Endodermal cell (in vitro differentiated cells): ENCODE measurements around the gene DKC1. TPM values are rescaled to one million over a fixed set of nuclear protein-coding genes. Genes with fewer than 3 reads are reported as not detected.

Experiments used
- DNase-seq: peaks from one replicate; pipeline ENCODE4 v3.0.0-alpha.2; 2017
- H3K27ac ChIP-seq: 2 replicates; pipeline ENCODE4 v1.5.1; 2013; ENCODE audit warnings: mild to moderate bottlenecking, low read depth, low read length, moderate library complexity
- H3K27me3 ChIP-seq: 2 replicates; pipeline ENCODE4 v1.6.1; 2013; ENCODE audit warnings: mild to moderate bottlenecking, low read length, moderate library complexity; ENCODE audit not compliant: insufficient read depth, control insufficient read depth, poor library complexity, severe bottlenecking
- H3K36me3 ChIP-seq: 2 replicates; pipeline ENCODE4 v1.7.0; 2013; ENCODE audit warnings: mild to moderate bottlenecking, low read length, moderate library complexity; ENCODE audit not compliant: control insufficient read depth, insufficient read depth
- H3K4me1 ChIP-seq: one replicate; pipeline ENCODE4 v1.7.0; 2013; ENCODE audit warnings: low read length; ENCODE audit not compliant: control insufficient read depth, insufficient read depth
- H3K4me3 ChIP-seq: 2 replicates; pipeline ENCODE4 v1.5.1; 2013; ENCODE audit warnings: mild to moderate bottlenecking, low read length, moderate library complexity
- H3K9ac ChIP-seq: 2 replicates; pipeline ENCODE4 v1.6.1; 2013; ENCODE audit warnings: mild to moderate bottlenecking, low read length, moderate library complexity; ENCODE audit not compliant: poor library complexity, severe bottlenecking; ENCODE audit errors: extremely low read depth
- H3K9me3 ChIP-seq: 2 replicates; pipeline ENCODE4 v1.6.1; 2013; ENCODE audit warnings: mild to moderate bottlenecking, low read length, moderate library complexity; ENCODE audit not compliant: control insufficient read depth
- H3K27ac Mint-ChIP-seq: 2 replicates; pipeline ENCODE4 v1.8.0; 2020; ENCODE audit warnings: mixed read lengths
- H3K27me3 Mint-ChIP-seq: 2 replicates; pipeline ENCODE4 v1.8.0; 2021; ENCODE audit warnings: mild to moderate bottlenecking, mixed read lengths; ENCODE audit not compliant: insufficient read depth
- H3K36me3 Mint-ChIP-seq: 2 replicates; pipeline ENCODE4 v1.8.0; 2020; ENCODE audit warnings: low read depth, mixed read lengths
- H3K4me1 Mint-ChIP-seq: 2 replicates; pipeline ENCODE4 v1.8.0; 2020; ENCODE audit warnings: mixed read lengths
- H3K4me3 Mint-ChIP-seq: 2 replicates; pipeline ENCODE4 v1.8.0; 2020; ENCODE audit warnings: mild to moderate bottlenecking, moderate library complexity, mixed read lengths
- H3K9me3 Mint-ChIP-seq: 2 replicates; pipeline ENCODE4 v1.8.0; 2020; ENCODE audit warnings: mild to moderate bottlenecking, mixed read lengths
- WGBS, 2 experiments: methylation state at CpG; one replicate each; pipeline versions ENCODE4 v1.1.5 to v1.1.7; 2013; ENCODE audit warnings: missing lambda C conversion rate in 2 of 2, mixed read lengths in 1 of 2; ENCODE audit not compliant: insufficient coverage in 1 of 2, insufficient read length in 1 of 2; 5-methylcytosine and 5-hydroxymethylcytosine counted together
- long read RNA-seq, 4 experiments: library from polyadenylated mRNA in 2 of 4; library from RNA in 1 of 4; library from capped mRNA in 1 of 4; stranded (forward) in 3 of 4; unstranded in 1 of 4; transcript quantifications; one replicate each; pipeline ENCODE4 v2.0.0, GENCODE V29; 2020 to 2021; ENCODE audit warnings: inconsistent platforms in 1 of 4
- polyA plus RNA-seq, 2 experiments: library from polyadenylated mRNA; stranded (reverse); fragments of 50-300 nt; gene quantifications; one replicate each; pipeline ENCODE4 v1.2.3, GENCODE V29; 2013
- total RNA-seq, 2 donors: library from RNA; stranded (reverse); fragmentation: NEBNext Ultra II Directional in 1 of 2; extraction: Animal tissue kit (Norgen Biotek cat#: 25700) in 1 of 2; gene quantifications; 2 replicates in 1 of 2; 3 replicates in 1 of 2; pipeline ENCODE4 v1.2.1, GENCODE V29; 2021
- TF ChIP-seq, protein P1 (sequence below): fragments of 200-600 bp; sonication (generic); conservative IDR thresholded peaks from 2 replicates; pipeline ENCODE4 v1.5.0; 2021; ENCODE audit warnings: antibody characterized with exemption, mild to moderate bottlenecking

DKC1 gene
- total RNA-seq: 10 to 100 TPM; 66.5 to 70.8 TPM
- 66.7 TPM for polyA plus RNA-seq (2013, experiment 1 of 2)
- polyA plus RNA-seq (2013, experiment 2 of 2): 62.1 TPM
- long read RNA-seq, experiment 1, transcript DKC1-201 (15 exons, 2,577 nt): major isoform, 8 of 39 reads
- long read RNA-seq, experiment 1, transcript DKC1-212 (3 exons, 406 nt): major isoform, 8 of 39 reads
- long read RNA-seq, experiment 1, partial matches to known transcripts: 17 of 39 reads
- long read RNA-seq, experiment 1, other reads (novel, unspliced or antisense): 6 of 39 reads
- long read RNA-seq, experiment 2, transcript DKC1-201 (15 exons, 2,577 nt): major isoform, 134 of 158 reads
- long read RNA-seq, experiment 2, partial matches to known transcripts: 13 of 158 reads
- long read RNA-seq, experiment 2, other reads (novel, unspliced or antisense): 11 of 158 reads
- long read RNA-seq, experiment 3, transcript DKC1-201 (15 exons, 2,577 nt): major isoform, 135 of 335 reads
- long read RNA-seq, experiment 3, partial matches to known transcripts: 185 of 335 reads
- long read RNA-seq, experiment 3, other reads (novel, unspliced or antisense): 15 of 335 reads
- long read RNA-seq, experiment 4, transcript DKC1-201 (15 exons, 2,577 nt): major isoform, 72 of 133 reads
- long read RNA-seq, experiment 4, partial matches to known transcripts: 47 of 133 reads
- long read RNA-seq, experiment 4, other reads (novel, unspliced or antisense): 13 of 133 reads

DNA sequence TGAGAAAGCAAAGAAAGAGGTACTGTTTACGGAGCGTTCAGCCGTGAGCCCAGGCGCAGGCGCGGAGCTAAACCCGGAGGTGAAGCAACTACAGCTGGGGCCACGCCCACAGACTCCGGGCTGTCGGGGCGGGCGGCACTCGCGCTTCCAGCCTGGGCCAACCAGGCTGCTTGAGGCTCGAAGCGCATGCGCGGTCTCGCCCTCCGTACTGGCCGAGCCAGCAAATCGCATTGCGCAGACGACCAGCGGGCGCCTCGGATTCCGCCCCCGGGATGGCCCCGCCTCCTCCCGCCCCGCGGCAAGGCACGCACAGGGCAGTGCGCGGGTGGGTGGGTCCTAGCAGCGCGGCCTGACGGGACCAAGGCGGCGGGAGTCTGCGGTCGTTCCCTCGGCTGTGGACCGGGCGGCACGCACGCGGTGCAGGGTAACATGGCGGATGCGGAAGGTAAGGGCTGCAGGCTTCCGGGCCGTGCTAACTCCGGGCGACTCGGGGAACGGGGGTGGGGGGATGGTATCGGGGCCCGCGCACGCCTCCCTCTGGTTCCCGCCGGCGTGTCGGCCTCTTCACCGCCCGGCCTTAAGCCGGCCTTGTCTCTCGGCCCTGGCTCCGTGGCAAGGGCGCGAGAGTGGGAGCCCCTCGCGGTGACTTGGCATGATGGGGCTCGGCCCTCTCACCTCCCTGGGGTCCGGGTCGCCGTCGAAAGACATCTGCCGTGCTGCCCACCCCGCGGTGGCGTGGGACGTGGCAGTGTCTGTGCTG is at the start of gene DKC1:
Gene DKC1 (plus strand): TSS at position 328 of the 760 bp plus-strand sequence. CDS start 102 bp downstream, at position 430.
- H3K27me3 Mint-ChIP-seq: no peaks in the 10 kb centered on the region
- TF ChIP-seq, protein P1, sequence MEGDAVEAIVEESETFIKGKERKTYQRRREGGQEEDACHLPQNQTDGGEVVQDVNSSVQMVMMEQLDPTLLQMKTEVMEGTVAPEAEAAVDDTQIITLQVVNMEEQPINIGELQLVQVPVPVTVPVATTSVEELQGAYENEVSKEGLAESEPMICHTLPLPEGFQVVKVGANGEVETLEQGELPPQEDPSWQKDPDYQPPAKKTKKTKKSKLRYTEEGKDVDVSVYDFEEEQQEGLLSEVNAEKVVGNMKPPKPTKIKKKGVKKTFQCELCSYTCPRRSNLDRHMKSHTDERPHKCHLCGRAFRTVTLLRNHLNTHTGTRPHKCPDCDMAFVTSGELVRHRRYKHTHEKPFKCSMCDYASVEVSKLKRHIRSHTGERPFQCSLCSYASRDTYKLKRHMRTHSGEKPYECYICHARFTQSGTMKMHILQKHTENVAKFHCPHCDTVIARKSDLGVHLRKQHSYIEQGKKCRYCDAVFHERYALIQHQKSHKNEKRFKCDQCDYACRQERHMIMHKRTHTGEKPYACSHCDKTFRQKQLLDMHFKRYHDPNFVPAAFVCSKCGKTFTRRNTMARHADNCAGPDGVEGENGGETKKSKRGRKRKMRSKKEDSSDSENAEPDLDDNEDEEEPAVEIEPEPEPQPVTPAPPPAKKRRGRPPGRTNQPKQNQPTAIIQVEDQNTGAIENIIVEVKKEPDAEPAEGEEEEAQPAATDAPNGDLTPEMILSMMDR: peak; percentile 32
- H3K27ac Mint-ChIP-seq: peak within 1 kb of the TSS; percentile 86
- Histone ChIP-seq H3K36me3 (peaks cover 28% of the 10 kb centered on the region), H3K9me3 (no peaks in the 10 kb centered on the region), H3K4me1 (no peaks in the 10 kb centered on the region), H3K4me3 (peak within 1 kb of the TSS; percentile 92), H3K27ac (peak within 1 kb of the TSS; percentile 72), H3K9ac (peak within 1 kb of the TSS; percentile 52), H3K27me3 (no peaks in the 10 kb centered on the region)
- peak within 1 kb of the TSS; percentile 79 for H3K4me3 Mint-ChIP-seq
- peaks cover 52% of the 10 kb centered on the region for H3K9me3 Mint-ChIP-seq
- peak; percentile 96 for DNase-seq
- H3K36me3 Mint-ChIP-seq: peaks cover 27% of the 10 kb centered on the region
- peaks cover 9% of the 10 kb centered on the region for H3K4me1 Mint-ChIP-seq
- 0% methylated on average over 84 of the region's 84 CpGs; no CpG with 5 or more reads in 1 of the 2 experiments for WGBS, 2 experiments

DNA sequence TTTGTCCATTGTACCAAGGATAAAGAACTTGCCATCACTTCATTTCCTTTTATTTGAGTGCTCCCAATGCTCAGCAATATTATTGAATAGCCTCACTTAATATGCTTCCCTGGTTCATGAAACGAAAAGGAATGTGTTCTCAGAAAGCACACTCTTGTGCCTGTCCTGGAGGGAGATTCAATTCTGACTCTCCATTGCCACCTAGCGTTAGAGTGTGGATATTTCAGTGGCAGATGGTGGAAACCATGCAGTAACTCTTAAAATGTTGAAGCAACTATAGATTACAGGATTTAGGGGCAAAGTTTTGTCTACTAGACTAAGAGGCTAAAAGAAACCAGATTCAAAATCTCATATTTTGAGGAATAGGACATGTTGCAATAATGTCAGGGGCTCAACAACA is 47.7 kb upstream of the DKC1 start:
- no peaks in the 10 kb centered on the region for H3K4me1 Mint-ChIP-seq
- no peaks in the 10 kb centered on the region for H3K36me3 Mint-ChIP-seq
- H3K27me3 ChIP-seq: no peaks in the 10 kb centered on the region
- no peak overlapping the region for H3K9ac ChIP-seq
- H3K27ac Mint-ChIP-seq: no peak overlapping the region
- H3K27ac ChIP-seq: no peak overlapping the region
- 14 to 60% methylated on average over 1 to 2 of the region's 2 CpGs for WGBS, 2 experiments
- no peaks in the 10 kb centered on the region for H3K4me1 ChIP-seq
- H3K4me3 ChIP-seq: no peak overlapping the region
- H3K9me3 ChIP-seq: no peaks in the 10 kb centered on the region
- H3K4me3 Mint-ChIP-seq: no peak overlapping the region
- no peaks in the 10 kb centered on the region for H3K36me3 ChIP-seq
- TF ChIP-seq, protein P1: peak; percentile 79
- no peaks in the 10 kb centered on the region for H3K27me3 Mint-ChIP-seq
- DNase-seq: peak; percentile 78
- peaks cover 43% of the 10 kb centered on the region for H3K9me3 Mint-ChIP-seq

DNA sequence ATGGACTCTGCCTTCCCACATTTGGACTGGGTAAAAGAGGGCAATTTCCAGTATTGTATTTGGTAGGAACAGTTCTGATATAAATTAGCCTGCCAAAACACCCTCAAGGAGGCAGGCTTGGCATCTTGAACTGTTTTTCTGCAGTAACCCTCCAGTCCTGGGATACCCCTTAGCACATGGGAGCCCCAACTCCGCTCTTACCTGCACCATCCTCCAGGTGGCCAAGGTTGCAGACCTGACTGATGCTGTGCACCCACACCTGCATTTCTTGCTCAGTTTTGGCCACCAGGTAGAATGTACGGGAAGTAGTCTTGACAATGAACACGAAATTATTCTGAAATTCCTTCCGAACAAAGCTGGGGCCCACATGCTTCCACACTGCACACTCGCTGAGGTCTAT is 46.8 kb upstream of the DKC1 start:
- H3K27me3 ChIP-seq: no peaks in the 10 kb centered on the region
- TF ChIP-seq, protein P1: peak; percentile 41
- Mint-ChIP-seq H3K9me3 (peaks cover 44% of the 10 kb centered on the region), H3K4me1 (no peaks in the 10 kb centered on the region), H3K36me3 (no peaks in the 10 kb centered on the region), H3K4me3 (no peak overlapping the region), H3K27ac (no peak overlapping the region), H3K27me3 (no peaks in the 10 kb centered on the region)
- no peak for DNase-seq
- H3K9ac ChIP-seq: no peak overlapping the region
- H3K36me3 ChIP-seq: no peaks in the 10 kb centered on the region
- H3K4me1 ChIP-seq: no peaks in the 10 kb centered on the region
- 85 to 89% methylated on average over 5 of the region's 5 CpGs for WGBS, 2 experiments
- no peak overlapping the region for H3K4me3 ChIP-seq
- H3K27ac ChIP-seq: no peak overlapping the region
- no peaks in the 10 kb centered on the region for H3K9me3 ChIP-seq
